Adrenal gland (tissue), 5 donors: Measurements from ENCODE around the gene SRM.

Experiments
- CTCF ChIP-seq, 6 experiments: fragments of 450-650 bp in 4 of 6; fragments of 200-600 bp in 2 of 6; sonication (generic) in 1 of 6; IDR thresholded peaks; 1 replicate in 5 of 6; 2 replicates in 1 of 6; pipeline versions ENCODE4 v1.5.1 to v1.8.0; 2016 to 2021; ENCODE audit warnings: antibody characterized with exemption in 6 of 6, mild to moderate bottlenecking in 2 of 6, moderate library complexity in 1 of 6
- POLR2A ChIP-seq, 2 donors: fragments of 450-650 bp; IDR thresholded peaks; one replicate each; pipeline ENCODE4 v1.6.1; 2017; ENCODE audit warnings: antibody characterized with exemption in 2 of 2, mild to moderate bottlenecking in 2 of 2, moderate library complexity in 1 of 2
- donor health status: DM: no; HTN: no; CAD: no.

DNA sequence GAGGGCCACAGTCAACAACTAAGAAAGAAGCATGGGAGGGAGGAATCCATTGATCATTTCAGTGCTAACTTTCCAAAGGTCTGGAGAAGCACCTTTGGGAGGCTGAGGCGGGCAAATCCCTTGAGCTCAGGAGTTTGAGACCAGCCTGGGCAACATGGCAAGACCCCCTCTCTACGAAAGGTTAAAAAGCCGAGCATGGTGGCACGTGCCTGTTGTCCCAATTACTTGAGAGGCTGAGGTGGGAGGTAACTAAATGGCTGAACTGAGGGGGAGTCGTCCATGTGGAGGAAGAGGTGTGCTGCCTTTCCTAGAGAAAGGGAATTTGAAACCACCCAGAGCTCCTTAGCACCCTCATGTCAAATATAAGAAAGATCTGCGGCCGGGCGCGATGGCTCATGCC lies 29.0 kb downstream of the SRM start:
- TF ChIP-seq CTCF (IDR thresholded peaks at IDR 0.05) = no peak
- no peak for TF ChIP-seq POLR2A (IDR thresholded peaks at IDR 0.05)
